Stomach smooth muscle (tissue), 2 donors: Measurements from ENCODE around the gene EHBP1L1.

Experiments
- H3K27ac ChIP-seq: one replicate; pipeline ENCODE4 v1.7.0; 2013; ENCODE audit warnings: mild to moderate bottlenecking, low read length, inconsistent platforms
- H3K27me3 ChIP-seq, 2 donors: one replicate each; pipeline ENCODE4 v1.7.0; 2013; ENCODE audit warnings: low read length in 2 of 2; ENCODE audit not compliant: insufficient read depth in 2 of 2, control insufficient read depth in 1 of 2
- H3K36me3 ChIP-seq, 2 donors: one replicate each; pipeline ENCODE4 v1.7.0; 2013; ENCODE audit warnings: low read length in 2 of 2; ENCODE audit not compliant: control insufficient read depth in 2 of 2, insufficient read depth in 2 of 2
- H3K4me1 ChIP-seq: one replicate; pipeline ENCODE4 v1.7.0; 2013; ENCODE audit warnings: low read length; ENCODE audit not compliant: control insufficient read depth, insufficient read depth
- H3K4me3 ChIP-seq, 2 donors: one replicate each; pipeline ENCODE4 v1.7.0; 2013; ENCODE audit warnings: low read length in 2 of 2
- H3K9ac ChIP-seq, 2 donors: one replicate each; pipeline ENCODE4 v1.7.0; 2013; ENCODE audit warnings: low read length in 2 of 2, mild to moderate bottlenecking in 1 of 2
- H3K9me3 ChIP-seq, 2 donors: one replicate each; pipeline ENCODE4 v1.7.0; 2013; ENCODE audit warnings: low read length in 2 of 2; ENCODE audit not compliant: control insufficient read depth in 2 of 2
- donor health status: healthy.
- donor health status: Pancreatic carcinoma.

The EHBP1L1 gene

DNA sequence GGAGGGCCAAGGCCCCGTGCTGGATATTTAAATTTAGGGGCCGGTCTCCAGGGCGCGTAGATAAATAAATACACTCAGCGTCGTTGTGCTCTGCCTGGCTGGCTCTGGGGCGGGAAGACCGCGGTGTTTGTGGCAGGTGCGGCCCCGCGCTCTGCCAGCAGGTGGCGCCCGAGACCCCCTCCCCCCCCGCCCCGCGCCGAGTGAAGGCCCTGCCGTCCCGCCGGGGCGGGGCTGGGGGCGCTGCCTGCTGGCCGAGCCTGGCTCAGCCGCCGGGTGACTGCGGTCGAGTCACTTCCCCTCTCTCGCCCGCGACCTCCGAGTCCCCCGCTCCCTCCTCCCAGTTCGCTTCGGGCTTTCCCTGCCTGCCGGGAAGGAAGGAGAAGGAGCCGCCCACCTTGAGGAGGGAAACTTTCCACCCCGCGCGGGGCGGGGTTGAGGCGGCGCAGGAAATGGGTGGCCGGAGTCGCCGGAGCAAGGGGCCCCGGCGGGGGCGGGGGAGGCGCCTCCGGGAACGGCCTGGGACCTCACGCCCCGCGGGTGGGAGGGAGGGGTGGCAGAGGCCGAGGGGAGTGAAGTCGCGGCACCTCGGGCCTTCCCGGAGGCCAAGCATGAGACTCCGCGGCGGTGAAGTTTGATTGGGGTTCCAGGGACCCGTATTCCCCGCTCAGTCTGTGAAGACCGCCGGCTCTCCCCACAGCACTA is 1.6 kb upstream of the EHBP1L1 start:
- Histone ChIP-seq H3K36me3 (peaks cover 8 to 11% of the 10 kb centered on the region in 2 donors), H3K9me3 (no peaks in the 10 kb centered on the region), H3K4me3 (peak overlapping the region; percentile 91 to 96), H3K4me1 (peaks cover 79% of the 10 kb centered on the region), H3K27ac (peak overlapping the region; percentile 84), H3K27me3 (no peaks in the 10 kb centered on the region), H3K9ac (peak overlapping the region; percentile 62 to 68)

DNA sequence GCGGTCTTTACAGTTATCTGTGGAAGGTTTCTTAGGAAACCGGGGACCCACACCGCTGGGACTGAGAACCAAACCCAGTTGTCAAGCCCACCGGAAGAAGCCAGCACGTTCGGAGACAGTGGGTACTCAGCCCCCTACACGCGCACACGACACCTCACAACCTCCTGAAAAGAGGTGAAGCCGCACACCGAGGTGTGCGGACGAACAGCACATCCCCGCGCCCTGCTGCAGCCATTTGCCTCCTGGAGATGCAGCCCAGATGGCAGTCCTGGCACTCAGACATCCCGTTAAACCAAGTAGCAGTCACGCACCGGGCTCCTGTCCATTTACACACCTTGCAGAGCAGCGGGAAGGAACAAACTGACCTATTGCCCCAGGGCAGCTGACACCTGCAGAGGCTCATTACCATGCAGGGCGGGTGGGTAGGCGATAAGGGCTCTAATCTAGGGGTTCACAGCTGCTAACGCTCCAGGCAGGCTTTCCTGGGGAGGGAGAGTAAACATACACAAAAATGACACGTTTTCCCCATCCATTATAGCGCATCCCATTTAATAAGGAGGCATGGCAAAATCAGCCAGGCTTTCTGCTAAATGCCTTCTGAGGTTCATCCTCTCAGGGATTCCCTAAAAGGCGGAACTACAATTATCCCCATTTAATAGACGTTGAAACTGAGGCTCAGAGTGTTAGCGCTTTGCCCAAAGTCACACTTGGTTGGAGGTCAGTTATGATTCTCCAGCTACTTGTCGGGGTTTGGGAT is 864 bp upstream of the EHBP1L1 start:
- Histone ChIP-seq H3K27ac (peak overlapping the region; percentile 84), H3K9ac (peak overlapping the region; percentile 60 to 62), H3K9me3 (no peaks in the 10 kb centered on the region), H3K36me3 (peaks cover 15 to 18% of the 10 kb centered on the region in 2 donors), H3K4me1 (peaks cover 79% of the 10 kb centered on the region), H3K4me3 (peak overlapping the region; percentile 64 to 96), H3K27me3 (no peaks in the 10 kb centered on the region)

DNA sequence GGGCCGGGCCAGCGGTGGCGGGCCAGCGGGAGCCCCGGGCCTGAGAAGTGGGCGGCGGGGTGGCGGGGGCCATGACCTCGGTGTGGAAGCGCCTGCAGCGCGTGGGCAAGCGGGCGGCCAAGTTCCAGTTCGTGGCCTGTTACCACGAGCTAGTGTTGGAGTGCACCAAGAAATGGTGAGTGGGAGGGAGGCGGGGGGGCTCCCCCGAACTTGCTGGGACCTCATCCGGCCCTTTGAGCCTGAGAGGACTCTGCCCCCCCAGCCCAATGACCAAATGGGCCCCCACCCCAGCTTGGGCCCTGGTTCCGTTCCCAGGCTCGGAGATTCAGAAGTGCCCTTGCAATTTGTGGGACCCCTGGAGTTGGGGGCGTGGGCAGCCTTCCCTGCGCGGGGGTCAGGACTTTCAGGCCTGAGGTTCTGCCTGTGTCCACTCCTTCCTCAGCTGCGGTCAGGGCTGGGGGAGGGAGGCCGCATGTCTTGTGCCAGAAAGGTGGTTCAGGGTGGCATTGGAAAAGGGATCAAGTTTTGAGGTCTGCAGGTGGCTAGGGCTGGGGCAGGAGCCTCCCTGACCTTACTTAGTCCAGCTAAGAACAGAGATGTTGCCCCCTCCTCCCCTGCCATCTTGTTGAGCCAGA is 496 bp downstream of the EHBP1L1 start:
- Histone ChIP-seq H3K27me3 (no peaks in the 10 kb centered on the region), H3K4me3 (peak overlapping the region; percentile 86 to 90), H3K9me3 (no peaks in the 10 kb centered on the region), H3K4me1 (peaks cover 71% of the 10 kb centered on the region), H3K27ac (peak overlapping the region; percentile 97), H3K36me3 (peaks cover 28 to 30% of the 10 kb centered on the region in 2 donors), H3K9ac (peak overlapping the region; percentile 95 to 97)

DNA sequence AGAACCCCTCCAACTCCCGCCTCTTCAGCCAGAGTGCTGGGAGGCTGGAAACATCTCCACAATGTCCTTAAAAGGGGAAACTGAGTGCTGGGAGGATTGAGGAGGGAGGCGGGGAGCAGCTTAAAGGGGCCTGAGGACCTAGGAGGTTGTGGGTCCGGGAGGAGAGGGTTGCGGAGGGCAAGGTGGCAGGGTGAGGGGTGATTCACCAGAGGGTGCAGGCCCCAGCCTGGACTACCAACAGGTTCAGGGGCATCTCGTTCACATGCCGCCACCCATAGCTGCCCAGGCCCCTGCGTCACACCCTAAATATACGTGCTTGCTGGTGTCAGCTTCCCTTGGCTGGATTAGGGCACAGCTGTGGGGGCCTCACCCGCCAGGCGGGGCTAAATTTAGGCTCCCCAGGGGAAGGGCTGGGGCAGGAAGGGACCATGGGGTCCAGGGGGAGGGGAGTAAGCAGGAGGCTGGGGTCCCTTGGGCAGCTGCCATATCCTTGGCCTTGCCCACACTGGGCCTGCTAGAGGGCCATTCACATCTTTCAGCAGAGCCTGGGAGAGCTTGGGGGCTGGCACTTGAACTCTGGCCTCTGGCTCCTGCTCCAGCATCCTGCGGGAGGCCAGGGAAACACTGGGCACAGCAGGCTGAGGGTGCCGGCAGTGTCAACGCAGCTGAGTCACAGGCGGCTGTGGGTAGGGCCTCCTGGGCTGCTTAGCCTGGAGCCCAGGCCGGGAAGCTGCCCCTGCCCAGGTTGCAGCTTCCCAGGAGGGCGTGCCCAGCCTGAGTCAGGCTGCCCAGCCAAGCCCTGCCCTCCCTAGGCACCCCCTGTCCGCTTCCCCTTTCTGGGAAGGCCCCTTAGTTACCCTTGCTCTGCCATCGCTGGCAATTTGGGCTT is 1.3 kb downstream of the EHBP1L1 start:
- H3K4me1 ChIP-seq = peaks cover 64% of the 10 kb centered on the region
- H3K9me3 ChIP-seq = no peaks in the 10 kb centered on the region
- no peaks in the 10 kb centered on the region for H3K27me3 ChIP-seq
- H3K36me3 ChIP-seq = peaks cover 34 to 37% of the 10 kb centered on the region in 2 donors
- H3K4me3 ChIP-seq = peak overlapping the region; percentile 86 to 90
- peak overlapping the region; percentile 95 to 97 for H3K9ac ChIP-seq
- peak overlapping the region; percentile 97 for H3K27ac ChIP-seq

DNA sequence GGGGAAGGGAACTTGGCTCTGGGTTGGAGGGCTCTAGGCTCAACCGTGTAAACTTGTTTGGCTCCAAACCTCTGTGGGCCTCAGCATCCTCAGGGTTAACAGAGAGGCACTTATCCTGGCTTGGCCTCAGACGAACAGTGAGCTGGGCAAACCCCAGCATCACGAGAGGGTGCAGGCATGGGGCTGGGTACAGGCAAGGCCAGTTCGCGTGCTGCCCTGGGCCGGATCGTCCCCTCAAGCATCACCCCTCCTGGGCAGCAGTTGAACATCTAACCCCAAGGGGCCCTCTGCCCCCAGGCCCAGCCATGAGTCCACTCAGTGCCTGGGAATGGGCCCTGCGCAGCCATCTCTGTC is 1.9 kb downstream of the EHBP1L1 start:
- Histone ChIP-seq H3K27me3 (no peaks in the 10 kb centered on the region), H3K4me3 (peak overlapping the region; percentile 86 to 90), H3K9me3 (no peaks in the 10 kb centered on the region), H3K36me3 (peaks cover 39 to 44% of the 10 kb centered on the region in 2 donors), H3K4me1 (peaks cover 64% of the 10 kb centered on the region), H3K9ac (peak overlapping the region; percentile 95 to 97), H3K27ac (peak overlapping the region; percentile 97)

DNA sequence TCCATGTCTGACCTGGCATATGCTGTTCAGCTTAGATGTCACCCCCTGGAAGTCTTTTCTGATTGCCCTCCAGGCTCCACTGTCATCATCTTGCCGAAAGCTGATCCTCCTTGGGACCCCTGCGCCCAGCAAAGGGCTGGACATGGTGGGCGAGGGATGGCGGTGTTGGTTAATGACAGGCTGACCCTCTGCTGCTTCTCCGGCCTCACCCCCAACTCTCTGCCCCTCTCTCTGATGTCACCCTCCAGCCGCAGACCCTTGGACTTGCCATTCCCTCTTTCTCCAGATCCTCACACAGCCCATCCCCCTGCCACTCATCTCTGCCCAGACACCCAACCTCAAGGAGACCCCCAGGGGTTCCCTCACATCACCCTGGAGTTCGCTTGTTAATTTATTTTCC is 2.3 kb downstream of the EHBP1L1 start:
- Histone ChIP-seq H3K4me1 (peaks cover 61% of the 10 kb centered on the region), H3K27me3 (no peaks in the 10 kb centered on the region), H3K9me3 (no peaks in the 10 kb centered on the region), H3K27ac (peak overlapping the region; percentile 97), H3K9ac (peak overlapping the region; percentile 95 to 97), H3K4me3 (peak overlapping the region; percentile 86 to 90), H3K36me3 (peaks cover 40 to 46% of the 10 kb centered on the region in 2 donors)

DNA sequence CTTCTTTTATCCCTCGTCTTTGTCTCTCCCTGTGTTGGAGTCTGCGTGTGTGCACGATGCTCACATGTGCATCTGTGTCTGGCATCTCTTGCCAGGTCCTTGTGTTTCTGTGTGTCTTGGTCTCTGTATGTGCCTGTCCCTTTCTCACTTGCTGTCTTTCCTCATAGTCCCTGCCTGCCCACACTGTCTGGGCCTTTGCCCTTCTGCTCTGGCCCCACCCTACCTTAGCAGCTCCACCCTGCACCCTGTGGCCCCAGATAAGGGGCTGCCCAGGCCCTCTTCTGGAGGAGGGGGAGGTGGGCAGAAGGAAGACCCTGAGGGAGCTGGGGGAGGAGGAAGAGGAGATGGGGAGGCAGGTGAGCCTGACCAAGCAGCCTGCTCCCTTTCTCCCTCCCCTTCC is 2.8 kb downstream of the EHBP1L1 start:
- H3K4me1 ChIP-seq = peaks cover 56% of the 10 kb centered on the region
- no peaks in the 10 kb centered on the region for H3K27me3 ChIP-seq
- H3K27ac ChIP-seq = peak overlapping the region; percentile 97
- peak overlapping the region in 1 of 2 donors; percentile 90 for H3K4me3 ChIP-seq
- H3K36me3 ChIP-seq = peaks cover 39 to 46% of the 10 kb centered on the region in 2 donors
- H3K9me3 ChIP-seq = no peaks in the 10 kb centered on the region
- H3K9ac ChIP-seq = peak overlapping the region; percentile 95 to 97

DNA sequence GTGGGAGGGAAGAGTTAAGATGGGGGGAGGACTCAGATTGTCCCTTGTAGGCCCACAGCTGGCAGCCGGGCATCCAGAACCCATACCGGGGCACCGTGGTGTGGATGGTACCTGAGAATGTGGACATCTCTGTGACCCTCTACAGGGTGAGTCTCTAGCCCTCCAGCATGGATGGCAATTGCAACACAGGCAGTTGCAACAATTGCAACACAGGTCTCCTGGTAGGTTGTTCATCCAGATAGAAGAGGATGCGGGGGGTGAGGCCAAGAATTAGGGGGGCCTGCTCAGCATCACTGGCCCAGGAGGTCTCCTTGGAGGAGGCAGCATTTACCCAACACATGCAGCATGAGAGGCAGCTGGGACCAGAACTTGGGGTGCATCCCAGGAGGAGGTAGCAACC is 3.4 kb downstream of the EHBP1L1 start:
- Histone ChIP-seq H3K36me3 (peaks cover 44 to 46% of the 10 kb centered on the region in 2 donors), H3K4me3 (no peak overlapping the region), H3K4me1 (peaks cover 54% of the 10 kb centered on the region), H3K9me3 (no peaks in the 10 kb centered on the region), H3K27ac (peak overlapping the region; percentile 97), H3K9ac (no peak overlapping the region), H3K27me3 (no peaks in the 10 kb centered on the region)

DNA sequence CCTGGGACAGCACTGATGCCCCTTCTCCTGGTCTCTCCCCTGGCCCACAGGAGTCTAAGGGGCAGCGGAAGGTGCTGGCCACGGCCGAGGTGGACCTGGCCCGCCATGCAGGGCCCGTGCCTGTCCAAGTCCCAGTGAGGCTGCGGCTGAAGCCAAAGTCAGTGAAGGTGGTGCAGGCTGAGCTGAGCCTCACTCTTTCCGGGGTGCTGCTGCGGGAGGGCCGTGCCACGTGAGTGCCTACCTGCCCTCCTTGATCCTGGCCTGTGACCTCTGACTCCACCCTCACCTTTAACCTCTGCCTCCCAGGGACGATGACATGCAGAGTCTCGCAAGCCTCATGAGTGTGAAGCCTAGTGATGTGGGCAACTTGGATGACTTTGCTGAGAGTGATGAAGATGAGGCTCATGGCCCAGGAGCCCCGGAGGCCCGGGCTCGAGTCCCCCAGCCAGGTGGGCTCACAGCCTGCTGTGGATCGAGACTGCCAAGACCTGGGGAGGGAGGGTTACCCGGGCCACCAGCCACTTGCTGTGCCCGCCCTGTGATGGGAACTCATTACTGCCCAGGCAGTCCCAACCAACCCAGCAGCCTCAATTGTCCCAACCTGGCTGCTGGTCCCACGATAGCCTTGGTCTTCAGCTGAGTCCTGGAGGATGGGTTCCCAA is 4.3 kb downstream of the EHBP1L1 start:
- Histone ChIP-seq H3K27ac (peak overlapping the region; percentile 58), H3K27me3 (no peaks in the 10 kb centered on the region), H3K4me3 (no peak overlapping the region), H3K4me1 (peaks cover 55% of the 10 kb centered on the region), H3K9me3 (no peaks in the 10 kb centered on the region), H3K36me3 (peaks cover 45 to 49% of the 10 kb centered on the region in 2 donors), H3K9ac (no peak overlapping the region)
